IMR-90 (cell line): ENCODE measurements around the gene TNFAIP8. TPM values are rescaled to one million over a fixed set of nuclear protein-coding genes. Genes with fewer than 3 reads are reported as not detected.

Experiments used
- ATAC-seq: fragments of 200-7000 bp; cut with Tn5 transposase; 2 replicates; pipeline ENCODE4 v1.9.1; 2020; ENCODE audit warnings: low read depth, mild to moderate bottlenecking, moderate library complexity
- BruUV-seq: library from RNA; stranded (reverse); fragments of 400-500 nt; replicated peaks from 2 replicates; lab custom pipeline; 2021; lab: Mats Ljungman, UMichigan
- CTCF ChIA-PET: fragments of 300-600 bp; formaldehyde crosslinking; extraction: SDS; loops from one replicate; lab custom pipeline; 2021; ENCODE audit warnings: antibody characterized with exemption; lab: Yijun Ruan, JAX
- POLR2A ChIA-PET: fragments of 300-600 bp; sonication (Branson Sonifier 250); formaldehyde crosslinking; loops from one replicate; lab custom pipeline; 2022; ENCODE audit warnings: antibody characterized with exemption; ENCODE audit not compliant: unreplicated experiment; lab: Charles Lee
- DNase-seq: peaks from one replicate; pipeline ENCODE4 v3.0.0; 2013
- H2AFZ ChIP-seq: replicated peaks from 2 replicates; pipeline ENCODE3; 2013; ENCODE audit warnings: low read length, mild to moderate bottlenecking; ENCODE audit not compliant: poor library complexity
- H2AK5ac ChIP-seq: 2 replicates; pipeline ENCODE4 v1.6.1; 2013; ENCODE audit warnings: low read depth, low read length, inconsistent platforms
- H2AK9ac ChIP-seq: replicated peaks from 2 replicates; pipeline ENCODE3; 2013; ENCODE audit warnings: mild to moderate bottlenecking, low read depth, low read length, moderate library complexity; ENCODE audit not compliant: poor library complexity
- H2BK120ac ChIP-seq: 2 replicates; pipeline ENCODE4 v1.6.1; 2013; ENCODE audit warnings: low read depth, low read length, inconsistent platforms
- H2BK15ac ChIP-seq: 3 replicates; pipeline ENCODE4 v1.6.1; 2013; ENCODE audit warnings: low read depth, low read length, inconsistent platforms
- H2BK20ac ChIP-seq: 2 replicates; pipeline ENCODE4 v1.6.1; 2013; ENCODE audit warnings: low read depth, mild to moderate bottlenecking, inconsistent platforms, low read length, moderate library complexity
- H2BK5ac ChIP-seq: 2 replicates; pipeline ENCODE4 v1.6.1; 2013; ENCODE audit warnings: mild to moderate bottlenecking, low read depth, low read length, inconsistent platforms; ENCODE audit not compliant: poor library complexity, severe bottlenecking
- H3K14ac ChIP-seq: replicated peaks from 2 replicates; pipeline ENCODE4 v1.6.1; 2013; ENCODE audit warnings: low read depth, low read length, inconsistent platforms
- H3K18ac ChIP-seq: 2 replicates; pipeline ENCODE4 v1.6.1; 2013; ENCODE audit warnings: low read depth, low read length, control low read depth
- H3K23ac ChIP-seq: 2 replicates; pipeline ENCODE4 v1.6.1; 2013; ENCODE audit warnings: low read depth, low read length, inconsistent platforms
- H3K27ac ChIP-seq: 2 replicates; pipeline ENCODE4 v1.5.1; 2013; ENCODE audit warnings: mild to moderate bottlenecking, control low read depth, low read length; ENCODE audit not compliant: insufficient read depth
- H3K27me3 ChIP-seq: 2 replicates; pipeline ENCODE4 v1.6.1; 2013; ENCODE audit warnings: low read length; ENCODE audit not compliant: control insufficient read depth, insufficient read depth
- H3K36me3 ChIP-seq: 2 replicates; pipeline ENCODE4 v1.6.1; 2013; ENCODE audit warnings: low read length, mixed read lengths; ENCODE audit not compliant: control insufficient read depth, insufficient read depth
- H3K4ac ChIP-seq: 2 replicates; pipeline ENCODE4 v1.6.1; 2013; ENCODE audit warnings: low read depth, low read length, inconsistent platforms
- H3K4me1 ChIP-seq: 2 replicates; pipeline ENCODE4 v1.6.1; 2013; ENCODE audit warnings: low read length, mixed read lengths; ENCODE audit not compliant: control insufficient read depth, insufficient read depth
- H3K4me2 ChIP-seq: 2 replicates; pipeline ENCODE4 v1.6.1; 2013; ENCODE audit warnings: low read depth, mild to moderate bottlenecking, control low read depth, low read length, moderate library complexity
- H3K4me3 ChIP-seq: 2 replicates; pipeline ENCODE4 v1.5.1; 2013; ENCODE audit warnings: low read depth, mild to moderate bottlenecking, control low read depth, low read length, moderate library complexity; ENCODE audit not compliant: insufficient read depth
- H3K56ac ChIP-seq: 2 replicates; pipeline ENCODE4 v1.6.1; 2013; ENCODE audit warnings: low read length, inconsistent platforms; ENCODE audit not compliant: insufficient read depth; ENCODE audit errors: extremely low read depth
- H3K79me1 ChIP-seq, 2 experiments: 2 replicates each; pipeline ENCODE4 v1.6.1; 2013; ENCODE audit warnings: low read length in 2 of 2, inconsistent platforms in 1 of 2, low read depth in 1 of 2
- H3K9ac ChIP-seq: 2 replicates; pipeline ENCODE4 v1.6.1; 2013; ENCODE audit warnings: low read depth, low read length, control low read depth
- H3K9me1 ChIP-seq: 2 replicates; pipeline ENCODE4 v1.6.1; 2013; ENCODE audit warnings: low read length, inconsistent platforms; ENCODE audit not compliant: insufficient read depth
- H3K9me3 ChIP-seq: 2 replicates; pipeline ENCODE4 v1.6.1; 2013; ENCODE audit warnings: low read length; ENCODE audit not compliant: control insufficient read depth, insufficient read depth
- H4K20me1 ChIP-seq: 2 replicates; pipeline ENCODE4 v1.6.1; 2013; ENCODE audit warnings: low read length, inconsistent platforms; ENCODE audit not compliant: insufficient read depth
- H4K5ac ChIP-seq: 2 replicates; pipeline ENCODE4 v1.6.1; 2013; ENCODE audit warnings: mild to moderate bottlenecking, low read depth, low read length, control low read depth
- H4K8ac ChIP-seq, 2 experiments: 2 replicates each; pipeline ENCODE4 v1.6.1; 2013; ENCODE audit warnings: low read depth in 2 of 2, low read length in 2 of 2, control low read depth in 1 of 2, inconsistent platforms in 1 of 2
- H4K91ac ChIP-seq: 2 replicates; pipeline ENCODE4 v1.6.1; 2013; ENCODE audit warnings: low read depth, low read length, inconsistent platforms; ENCODE audit not compliant: insufficient read depth
- MXI1 ChIP-seq: IDR thresholded peaks from 2 replicates; pipeline ENCODE4 v1.6.1; 2012; ENCODE audit warnings: low read depth, mild to moderate bottlenecking, low read length, moderate library complexity, borderline replicate concordance
- WGBS, 2 experiments: methylation state at CpG; one replicate each; pipeline versions ENCODE4 v1.1.5 to v1.1.7; 2013; ENCODE audit warnings: missing lambda C conversion rate in 2 of 2; ENCODE audit not compliant: insufficient read length in 1 of 2; ENCODE audit errors: extremely low coverage in 2 of 2; 5-methylcytosine and 5-hydroxymethylcytosine counted together
- dilution Hi-C: fragments of 300-500 bp; cut with HindIII; formaldehyde crosslinking; loops from one replicate; pipeline ENCODE4 v1.14.3; 2018; ENCODE audit warnings: low sequenced_read_pairs; ENCODE audit not compliant: unreplicated experiment
- in situ Hi-C: fragments of 300-500 bp; cut with MboI; formaldehyde crosslinking; loops from 3 replicates; pipeline ENCODE4 v1.14.3; 2019; ENCODE audit warnings: low sequenced_read_pairs, inconsistent platforms, mixed read lengths
- intact Hi-C: fragments of 100-400 bp; cut with micrococcal nuclease; formaldehyde crosslinking; loops from 2 replicates; pipeline ENCODE4 v1.10.0; 2022
- polyA plus RNA-seq, 3 experiments: library from polyadenylated mRNA; depleted of rRNA; stranded (reverse); fragments of >200 nt; gene quantifications; 2 replicates each; pipeline ENCODE4 v1.2.3, GENCODE V29; 2012; ENCODE audit warnings: low replicate concordance in 1 of 3
- total RNA-seq: library from RNA; depleted of rRNA; stranded (reverse); fragments of >200 nt; gene quantifications from 2 replicates; pipeline ENCODE4 v1.2.3, GENCODE V29; 2012

Gene TNFAIP8
- total and polyA plus RNA-seq, 2 of the 4 experiments (the other 2 are of a cell fraction), result 20.3 to 29.9 TPM

- POLR2A ChIA-PET, result no interaction called here
- peak overlapping the region; percentile 63 for H2BK20ac ChIP-seq
- H2AK5ac ChIP-seq, result peak overlapping the region; percentile 68
- H3K4me1 ChIP-seq, result peaks cover 5% of the 10 kb centered on the region
- CTCF ChIA-PET, result no interaction called here
- H4K20me1 ChIP-seq, result no peaks in the 10 kb centered on the region
- dilution Hi-C loops, result no loop called here
- no peaks in the 10 kb centered on the region for H3K9me3 ChIP-seq
- intact Hi-C loops, result no loop called here
- H3K4ac ChIP-seq, result no peak overlapping the region
- no TSS peak for BruUV-seq
- no peaks in the 10 kb centered on the region for H3K27me3 ChIP-seq
- no peak overlapping the region for H3K4me2 ChIP-seq
- H2BK5ac ChIP-seq, result no peak overlapping the region
- peak overlapping the region; percentile 94; the same call in 2 of the 3 replicates for H2BK15ac ChIP-seq
- H3K56ac ChIP-seq, result no peak overlapping the region
- 100% methylated on average over 2 of the region's 8 CpGs; no CpG with 5 or more reads in 1 of the 2 experiments for WGBS, 2 experiments
- no peak overlapping the region for H3K4me3 ChIP-seq
- H4K5ac ChIP-seq, result no peak overlapping the region
- H4K8ac ChIP-seq, result peak overlapping the region in 1 of 2 experiments; percentile 0; a peak in 1 of 4 replicates
- in situ Hi-C loops, result no loop called here
- H3K14ac ChIP-seq, result peak overlapping the region; percentile 18; the same call in 1 of the 2 replicates
- H3K9me1 ChIP-seq, result peaks cover 9% of the 10 kb centered on the region
- no peak overlapping the region for H3K27ac ChIP-seq
- no peak overlapping the region for H3K9ac ChIP-seq
- H3K36me3 ChIP-seq, result peaks cover 7% of the 10 kb centered on the region
- no peak for DNase-seq
- peak overlapping the region; percentile 54 for H2BK120ac ChIP-seq
- peaks cover 15 to 16% of the 10 kb centered on the region in 2 experiments for H3K79me1 ChIP-seq
- 0 out of 2 replicates have a peak overlapping the region, but pooled peaks have one; percentile 34 for H3K23ac ChIP-seq
- no peak for TF ChIP-seq MXI1
- no peak overlapping the region for H3K18ac ChIP-seq
- ATAC-seq, result no peak
- H2AFZ ChIP-seq, result no peak overlapping the region
- H2AK9ac ChIP-seq, result peak overlapping the region; percentile 9
- H4K91ac ChIP-seq, result peak overlapping the region; percentile 55
Measured at GRCh38 chr5:119395080-119395836, 39.4 kb downstream of the TNFAIP8 start.
